ENCODE data around the gene HSPA12A. TPM values are rescaled to one million over a fixed set of nuclear protein-coding genes. Genes with fewer than 3 reads are reported as not detected.

The HSPA12A gene
- total and polyA plus RNA-seq, 2 of the 13 experiments (the other 11 are each of a cell fraction or from before 2014, with no cell fraction given) = 6.4 to 13.6 TPM

GRCh38 chr10:116627386-116627933 lies 114.9 kb downstream of the HSPA12A start (continued):
- 0 out of 2 replicates have a peak, but pooled peaks have one; percentile 11 for TF ChIP-seq PATZ1 (CRISPR knock-in tag; IDR thresholded peaks at IDR 0.05)
- TF ChIP-seq YEATS4 (CRISPR knock-in tag; IDR thresholded peaks at IDR 0.05; ENCODE audit: borderline replicate concordance) = no peak
- TF ChIP-seq, protein P1, sequence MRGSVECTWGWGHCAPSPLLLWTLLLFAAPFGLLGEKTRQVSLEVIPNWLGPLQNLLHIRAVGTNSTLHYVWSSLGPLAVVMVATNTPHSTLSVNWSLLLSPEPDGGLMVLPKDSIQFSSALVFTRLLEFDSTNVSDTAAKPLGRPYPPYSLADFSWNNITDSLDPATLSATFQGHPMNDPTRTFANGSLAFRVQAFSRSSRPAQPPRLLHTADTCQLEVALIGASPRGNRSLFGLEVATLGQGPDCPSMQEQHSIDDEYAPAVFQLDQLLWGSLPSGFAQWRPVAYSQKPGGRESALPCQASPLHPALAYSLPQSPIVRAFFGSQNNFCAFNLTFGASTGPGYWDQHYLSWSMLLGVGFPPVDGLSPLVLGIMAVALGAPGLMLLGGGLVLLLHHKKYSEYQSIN (CRISPR knock-in tag; IDR thresholded peaks at IDR 0.05; ENCODE audit: borderline replicate concordance) = no peak
- TF ChIP-seq ZNF124 (CRISPR knock-in tag; IDR thresholded peaks at IDR 0.05) = no peak
- TF ChIP-seq ARID5B (CRISPR knock-in tag; IDR thresholded peaks at IDR 0.05) = peak; percentile 12; the same call in 1 of the 2 replicates
- TF ChIP-seq ZNF446 (CRISPR knock-in tag; IDR thresholded peaks at IDR 0.05) = no peak
- TF ChIP-seq, protein P2, sequence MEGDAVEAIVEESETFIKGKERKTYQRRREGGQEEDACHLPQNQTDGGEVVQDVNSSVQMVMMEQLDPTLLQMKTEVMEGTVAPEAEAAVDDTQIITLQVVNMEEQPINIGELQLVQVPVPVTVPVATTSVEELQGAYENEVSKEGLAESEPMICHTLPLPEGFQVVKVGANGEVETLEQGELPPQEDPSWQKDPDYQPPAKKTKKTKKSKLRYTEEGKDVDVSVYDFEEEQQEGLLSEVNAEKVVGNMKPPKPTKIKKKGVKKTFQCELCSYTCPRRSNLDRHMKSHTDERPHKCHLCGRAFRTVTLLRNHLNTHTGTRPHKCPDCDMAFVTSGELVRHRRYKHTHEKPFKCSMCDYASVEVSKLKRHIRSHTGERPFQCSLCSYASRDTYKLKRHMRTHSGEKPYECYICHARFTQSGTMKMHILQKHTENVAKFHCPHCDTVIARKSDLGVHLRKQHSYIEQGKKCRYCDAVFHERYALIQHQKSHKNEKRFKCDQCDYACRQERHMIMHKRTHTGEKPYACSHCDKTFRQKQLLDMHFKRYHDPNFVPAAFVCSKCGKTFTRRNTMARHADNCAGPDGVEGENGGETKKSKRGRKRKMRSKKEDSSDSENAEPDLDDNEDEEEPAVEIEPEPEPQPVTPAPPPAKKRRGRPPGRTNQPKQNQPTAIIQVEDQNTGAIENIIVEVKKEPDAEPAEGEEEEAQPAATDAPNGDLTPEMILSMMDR (CRISPR knock-in tag; IDR thresholded peaks at IDR 0.05) = peak; percentile 84
- no peak for TF ChIP-seq JDP2 (CRISPR knock-in tag; IDR thresholded peaks at IDR 0.05; ENCODE audit: borderline replicate concordance)
- no peak for TF ChIP-seq BRF2 (CRISPR knock-in tag; IDR thresholded peaks at IDR 0.05)
- TF ChIP-seq FOXO1 (CRISPR knock-in tag; IDR thresholded peaks at IDR 0.05) = no peak
- TF ChIP-seq PRMT3 (CRISPR knock-in tag; IDR thresholded peaks at IDR 0.05; ENCODE audit: borderline replicate concordance, low read depth) = no peak
- peak; percentile 77 for TF ChIP-seq RAD21 (CRISPR knock-in tag; IDR thresholded peaks at IDR 0.05)
- TF ChIP-seq BRD4 (CRISPR knock-in tag; IDR thresholded peaks at IDR 0.05) = no peak
- TF ChIP-seq ZNF235 (CRISPR knock-in tag; IDR thresholded peaks at IDR 0.05; ENCODE audit: borderline replicate concordance) = no peak
- TF ChIP-seq AKAP8 (CRISPR knock-in tag; IDR thresholded peaks at IDR 0.05) = no peak
- TF ChIP-seq STAG1 (CRISPR knock-in tag; IDR thresholded peaks at IDR 0.05) = peak; percentile 84
- TF ChIP-seq ZNF782 (CRISPR knock-in tag; IDR thresholded peaks at IDR 0.05; ENCODE audit: borderline replicate concordance) = no peak
